NB4 (cell line): ENCODE measurements around the gene RBMS1.

Source experiments
- CTCF ChIP-seq: IDR thresholded peaks from one replicate; pipeline ENCODE4 v1.5.1; 2012; ENCODE audit warnings: low read depth, low read length
- MAX ChIP-seq: IDR thresholded peaks from 2 replicates; pipeline ENCODE4 v1.6.1; 2011; ENCODE audit warnings: low read depth, low read length
- MYC ChIP-seq: IDR thresholded peaks from 2 replicates; pipeline ENCODE4 v1.6.1; 2011; ENCODE audit warnings: low read depth, low read length
- POLR2A ChIP-seq: IDR thresholded peaks from 2 replicates; pipeline ENCODE4 v1.6.1; 2011; ENCODE audit warnings: mild to moderate bottlenecking; ENCODE audit not compliant: insufficient read length; ENCODE audit errors: extremely low read depth

- TF ChIP-seq CTCF: no peak
- no peak for TF ChIP-seq MAX
- no peak for TF ChIP-seq POLR2A
- no peak for TF ChIP-seq MYC
These were observed 211.5 kb downstream of the RBMS1 start for GRCh38 chr2:160282063-160282580.
